Suppressor macrophage treated with lipopolysaccharide for 4 hours (primary cell): ENCODE measurements around the gene TNFRSF11A.

ENCODE experiments used
- DNase-seq: peaks from one replicate; pipeline ENCODE4 v3.0.0-alpha.2; 2020

TNFRSF11A gene

GRCh38 chr18:62384610-62385097, 59.5 kb downstream of the TNFRSF11A start:
- DNase-seq = no peak

DNA sequence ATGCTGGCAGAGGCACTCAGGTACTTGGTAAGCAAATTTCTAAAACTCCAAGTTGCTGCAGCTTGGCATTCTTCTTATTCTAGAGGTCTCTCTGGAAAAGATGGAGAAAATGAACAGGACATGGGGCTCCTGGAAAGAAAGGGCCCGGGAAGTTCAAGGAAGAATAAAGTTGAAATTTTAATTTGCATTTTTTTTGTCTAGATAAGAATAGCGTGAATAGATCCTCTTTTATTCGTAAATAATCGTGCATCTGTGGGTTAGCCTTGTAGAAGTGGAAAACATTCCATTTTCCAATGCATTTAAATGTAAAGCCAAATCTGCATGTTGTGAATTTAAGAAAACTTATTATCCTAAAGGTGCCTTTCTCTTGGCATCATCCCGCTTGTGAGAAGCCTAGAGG, 61.0 kb downstream of the TNFRSF11A start:
- DNase-seq = no peak

DNA sequence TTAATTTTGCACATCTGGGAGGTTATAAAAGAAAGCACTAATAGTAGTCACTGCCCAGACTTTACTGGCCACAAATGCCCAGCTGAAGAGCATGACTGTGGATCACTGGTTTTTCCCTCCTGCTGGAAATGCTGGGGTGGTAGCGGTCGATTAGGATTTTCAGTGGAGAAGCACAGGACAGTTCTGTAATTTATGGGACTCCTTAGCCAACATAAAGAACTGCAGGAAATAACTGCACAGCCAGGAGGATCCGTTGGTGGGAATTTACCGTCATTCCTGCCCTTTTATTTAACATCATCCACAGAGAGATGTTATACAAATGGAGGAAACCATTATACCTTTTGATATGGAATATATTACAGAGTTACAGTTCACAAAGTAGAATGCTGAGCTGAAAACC, 61.5 kb downstream of the TNFRSF11A start:
- no peak for DNase-seq

DNA sequence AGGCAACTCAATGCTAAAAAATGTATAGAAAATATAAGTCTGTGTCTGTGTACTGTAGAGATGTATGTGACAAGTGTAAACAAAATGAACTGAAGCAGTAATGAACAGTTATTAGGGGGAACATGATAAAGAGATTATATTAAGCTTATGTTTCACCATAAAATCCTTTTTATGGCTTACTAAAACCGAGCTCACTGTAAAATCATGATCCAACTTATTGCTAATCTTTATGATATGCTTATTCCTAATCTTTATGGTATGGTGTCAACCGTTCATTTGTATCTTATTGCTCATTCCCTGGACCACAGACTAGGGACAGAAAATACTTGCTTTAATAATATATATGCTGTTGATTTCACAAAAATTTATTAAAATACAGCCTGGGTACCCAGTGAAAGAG, 62.1 kb downstream of the TNFRSF11A start:
- no peak for DNase-seq

- no peak for DNase-seq
These were observed 64.0 kb downstream of the TNFRSF11A start for GRCh38 chr18:62388855-62389760.

- DNase-seq = no peak
These were observed 64.8 kb downstream of the TNFRSF11A start for GRCh38 chr18:62389761-62390481.

DNA sequence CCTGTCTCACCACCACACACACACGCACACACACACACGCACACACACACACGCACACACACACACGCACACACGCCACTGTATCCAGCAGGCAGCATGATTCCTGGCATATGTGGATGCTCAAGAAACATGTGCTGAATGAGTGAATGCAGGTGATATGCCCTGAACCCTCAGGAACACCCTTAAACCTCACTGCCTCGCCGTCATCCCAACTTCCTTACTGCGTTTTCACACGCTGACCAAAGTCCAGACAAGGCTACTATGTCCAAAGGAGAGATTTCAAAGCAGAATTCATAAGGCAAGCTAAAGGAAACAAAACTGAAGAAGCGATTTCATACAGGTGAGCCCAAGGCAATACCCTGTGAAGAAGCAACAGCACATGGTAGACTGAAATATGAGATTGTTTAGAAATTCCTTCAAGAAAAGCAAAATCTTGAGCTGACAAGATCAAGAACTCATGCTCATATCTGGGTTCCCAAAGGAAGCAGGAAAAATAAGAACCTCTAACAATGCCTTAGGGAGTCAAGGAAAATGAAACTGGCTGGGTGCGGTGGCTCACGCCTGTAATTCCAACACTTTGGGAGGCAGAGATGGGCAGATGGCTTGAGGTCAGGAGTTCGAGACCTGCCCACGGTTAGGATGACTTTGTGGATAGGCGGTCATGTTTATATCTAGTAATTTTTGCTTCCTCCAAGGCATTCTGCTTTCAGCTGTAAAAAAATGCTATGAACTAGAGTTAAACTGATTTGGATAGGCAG, 69.1 kb downstream of the TNFRSF11A start:
- DNase-seq = no peak

DNA sequence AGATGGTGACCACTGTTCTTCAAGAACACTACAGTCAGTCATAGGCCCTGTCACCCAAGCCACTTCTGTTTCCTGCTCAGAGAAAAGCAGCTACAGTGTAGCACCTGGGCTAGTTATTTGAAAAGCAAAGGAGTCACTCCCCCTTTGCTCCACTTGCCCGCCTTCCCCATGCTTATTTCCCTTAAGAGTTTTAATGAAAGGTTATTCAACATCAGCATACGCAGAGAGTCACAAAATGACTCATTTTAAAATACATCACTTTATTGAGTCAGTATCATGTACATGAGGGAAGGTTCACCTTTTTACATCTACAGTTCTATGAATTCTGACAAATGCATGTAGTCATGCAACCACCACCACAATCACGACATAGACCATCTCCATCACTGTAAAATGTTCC, 71.3 kb downstream of the TNFRSF11A start:
- DNase-seq = no peak

DNA sequence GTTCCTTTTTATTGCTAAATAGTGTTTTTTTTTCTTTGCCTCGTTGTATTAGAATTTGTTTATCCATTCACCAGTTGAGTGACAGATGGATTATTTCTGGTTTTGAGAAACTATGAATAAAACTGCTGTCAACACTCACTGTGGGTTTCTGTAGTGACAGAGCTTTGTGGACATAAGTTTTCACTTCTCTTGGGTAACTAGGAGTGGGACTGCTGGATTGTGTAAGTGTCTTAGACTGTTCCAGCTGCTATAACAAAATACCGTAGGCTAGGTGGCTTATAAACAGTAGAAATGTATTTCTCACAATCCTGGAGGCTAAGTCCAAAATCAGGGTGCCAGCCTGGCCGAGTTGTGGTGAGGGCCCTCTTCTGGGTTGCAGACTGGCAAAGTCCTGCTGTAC, 71.9 kb downstream of the TNFRSF11A start:
- peak; percentile 20 for DNase-seq

- DNase-seq = no peak
These were observed 73.2 kb downstream of the TNFRSF11A start for GRCh38 chr18:62398291-62398690.

DNA sequence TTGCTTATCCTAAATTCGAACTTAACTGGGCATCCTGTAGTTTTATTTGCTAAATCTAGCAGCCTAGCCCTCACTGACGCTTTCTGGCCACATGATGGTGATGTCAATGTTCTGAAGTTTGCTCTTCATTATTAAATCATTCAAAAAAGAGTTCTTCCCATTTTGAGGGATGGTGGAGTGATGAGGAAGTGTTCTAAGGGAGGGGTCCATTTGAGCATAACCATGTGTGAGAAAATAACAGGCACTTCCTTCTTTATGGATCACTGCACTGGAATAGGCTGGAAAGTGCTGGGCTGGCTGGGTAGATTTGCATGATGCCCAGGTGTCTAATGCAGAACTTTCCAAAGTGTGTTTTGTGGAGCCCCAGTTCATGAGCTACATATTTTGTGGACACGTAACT, 74.2 kb downstream of the TNFRSF11A start:
- peak; percentile 76 for DNase-seq

DNA sequence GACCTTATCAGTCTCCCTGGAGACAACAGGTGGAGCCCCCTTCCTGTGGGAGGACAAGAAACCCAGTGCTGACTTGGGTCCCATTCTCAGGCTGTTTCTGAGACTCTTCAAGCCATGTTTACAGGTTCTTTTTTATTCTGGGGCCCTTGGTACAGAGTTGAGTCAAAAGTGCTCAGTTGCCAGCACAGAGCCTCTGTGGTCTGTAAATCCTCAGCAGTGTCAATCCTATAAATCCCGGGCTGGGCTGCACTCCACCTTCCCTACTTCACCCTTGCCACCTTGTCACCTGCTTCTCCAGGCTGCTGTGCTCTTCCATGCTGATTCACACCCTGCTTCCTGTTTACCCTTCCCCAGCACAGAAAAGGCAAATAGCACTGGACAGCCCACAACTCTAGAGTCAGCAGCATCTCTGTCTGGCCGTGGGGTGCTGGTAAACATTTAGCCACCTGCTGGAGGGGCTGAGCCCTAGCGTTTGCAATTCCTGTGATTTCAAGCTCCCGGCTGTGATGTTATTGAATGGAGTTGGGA, 74.7 kb downstream of the TNFRSF11A start:
- DNase-seq = no peak

DNA sequence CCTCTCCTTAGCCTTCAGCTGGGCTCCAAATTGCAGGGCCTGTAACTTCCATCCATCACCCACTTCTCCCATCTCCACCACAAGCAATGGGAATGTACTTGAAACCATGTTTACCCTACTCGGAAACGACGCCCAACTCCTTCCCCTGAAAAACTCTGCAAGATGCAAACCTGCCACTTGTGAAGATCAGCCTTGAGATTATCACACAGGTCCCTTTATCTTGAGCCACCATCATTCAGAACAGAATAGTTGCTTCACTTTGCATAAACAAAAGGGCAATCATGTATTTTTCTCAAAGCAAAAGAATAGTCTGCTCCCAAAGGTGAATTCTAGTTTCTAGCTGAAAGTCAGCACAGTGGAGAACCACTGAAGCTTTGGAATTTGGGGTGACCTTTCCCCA, 75.8 kb downstream of the TNFRSF11A start:
- no peak for DNase-seq

DNA sequence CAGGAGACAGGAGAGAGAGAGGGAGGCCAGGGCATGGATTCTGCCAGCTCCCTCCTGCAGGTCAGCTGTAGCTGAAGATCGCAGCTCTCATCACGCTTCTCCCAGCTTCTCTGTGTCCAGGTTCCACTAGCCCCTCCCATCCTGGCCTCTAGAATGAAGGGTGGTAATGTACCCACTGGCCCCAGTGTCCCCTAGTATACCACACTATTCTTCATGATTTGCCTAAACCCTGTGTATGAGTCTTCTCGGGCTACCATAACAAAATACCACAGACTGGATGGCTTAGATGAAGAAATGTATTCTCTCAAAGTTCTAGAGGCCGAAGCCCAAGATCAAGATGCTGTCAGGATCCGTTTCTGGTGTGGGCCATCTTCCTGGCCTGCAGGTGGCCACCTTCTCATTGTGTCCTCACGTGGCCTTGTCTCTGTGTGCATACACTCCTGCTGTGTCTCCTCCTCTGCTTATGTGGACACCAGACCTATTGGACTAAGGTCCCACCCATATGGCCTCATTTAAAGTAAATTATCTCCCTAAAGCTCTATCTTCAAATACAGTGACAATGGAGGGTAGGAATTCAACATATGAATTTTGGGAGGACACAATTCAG, 77.3 kb downstream of the TNFRSF11A start:
- DNase-seq = no peak

DNA sequence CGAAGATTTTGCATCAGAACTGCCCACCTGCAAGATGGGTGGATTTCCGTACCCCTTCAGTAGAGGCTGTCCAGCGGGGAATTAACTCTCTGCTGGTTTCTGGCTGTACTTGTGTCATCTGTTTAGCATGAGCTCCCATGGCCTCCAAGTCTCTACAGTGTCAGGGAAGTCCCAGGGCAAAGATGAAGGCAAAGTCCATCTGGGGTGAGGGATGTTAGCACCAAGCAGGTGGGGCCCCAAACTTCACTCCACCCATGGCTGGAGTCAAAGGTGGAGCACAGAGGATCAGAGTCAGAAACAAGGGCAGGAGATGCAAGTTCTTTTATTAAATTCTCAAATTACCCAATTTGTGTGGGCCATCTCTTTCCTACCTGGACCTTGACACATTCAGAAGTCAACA, 78.0 kb downstream of the TNFRSF11A start:
- DNase-seq = no peak

GRCh38 chr18:62404881-62405280, 79.8 kb downstream of the TNFRSF11A start:
- no peak for DNase-seq

DNA sequence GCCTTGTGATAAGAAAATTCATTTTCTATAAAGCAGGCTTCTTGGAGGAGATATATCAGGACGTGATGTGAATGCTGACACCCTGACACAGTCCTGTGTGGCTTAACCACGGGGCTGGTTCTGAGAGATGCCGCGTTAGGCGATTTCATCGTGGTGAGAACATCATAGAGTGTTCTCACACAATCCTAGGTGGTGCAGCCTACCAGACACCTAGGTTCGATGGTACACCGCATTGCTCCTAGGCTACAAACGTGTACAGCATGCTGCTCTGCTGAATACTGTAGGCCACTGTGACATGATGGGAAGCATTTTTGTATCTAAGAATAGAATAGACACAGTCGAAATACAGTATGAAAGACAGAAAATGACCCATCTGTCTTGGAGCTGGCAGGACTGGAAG, 82.5 kb downstream of the TNFRSF11A start:
- no peak for DNase-seq

GRCh38 chr18:62409821-62410220, 84.7 kb downstream of the TNFRSF11A start:
- no peak for DNase-seq

DNA sequence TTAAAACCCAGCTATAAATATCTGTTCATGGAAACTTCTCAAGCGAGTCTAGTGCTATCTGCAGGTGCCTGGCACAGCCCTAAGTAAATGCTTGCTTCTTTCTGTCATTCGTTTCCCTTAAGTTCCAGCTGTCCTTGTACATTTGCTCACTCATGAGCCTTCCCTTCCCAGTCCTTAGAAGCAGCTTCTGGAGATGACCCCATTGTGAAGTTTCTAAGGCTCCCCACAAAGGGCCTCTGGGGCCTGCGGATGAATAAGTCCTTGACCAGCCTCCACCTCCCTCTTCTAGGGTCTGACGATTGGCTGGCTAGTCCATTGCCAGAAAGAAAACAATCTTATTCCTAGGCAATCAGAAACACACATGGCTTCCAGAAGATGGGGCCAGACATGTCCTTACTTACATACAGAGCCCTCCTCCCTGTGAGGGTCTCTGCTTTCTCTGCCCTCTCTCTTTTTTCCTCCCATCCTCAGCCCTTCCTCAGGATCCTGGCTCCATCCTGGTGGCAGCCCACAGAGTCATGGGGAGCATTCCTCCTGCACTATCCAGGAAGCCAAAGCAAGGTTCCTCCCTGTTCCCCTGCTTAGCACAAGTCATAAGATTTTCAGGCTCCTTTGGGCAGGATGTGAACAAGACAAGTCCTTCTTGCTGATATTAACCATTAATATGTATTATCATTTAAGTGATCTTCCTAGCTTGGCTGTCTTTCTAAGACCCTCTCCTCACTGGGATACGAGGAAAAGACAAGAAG, 87.3 kb downstream of the TNFRSF11A start:
- DNase-seq = no peak

- no peak for DNase-seq
These were observed 88.1 kb downstream of the TNFRSF11A start for GRCh38 chr18:62413206-62413605.

DNA sequence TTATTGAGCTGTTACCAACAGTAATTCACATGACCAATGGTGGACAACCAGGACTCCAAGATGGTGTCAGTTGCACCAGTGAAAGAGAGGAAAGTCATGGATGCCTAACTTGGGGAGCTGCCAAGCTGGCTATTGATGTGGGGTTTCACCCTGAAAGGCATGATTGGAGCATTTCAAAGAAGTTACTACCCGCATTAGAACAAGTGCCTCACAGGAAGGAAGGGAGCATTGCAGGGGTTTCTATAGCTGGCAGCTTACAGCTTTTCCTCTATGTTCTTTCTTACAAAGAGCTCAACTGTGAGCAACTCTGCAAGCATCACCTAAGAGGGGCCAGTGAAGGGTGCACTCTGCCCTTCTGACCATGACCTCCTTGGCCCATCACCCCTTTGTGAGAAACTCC, 93.1 kb downstream of the TNFRSF11A start:
- DNase-seq = no peak

DNA sequence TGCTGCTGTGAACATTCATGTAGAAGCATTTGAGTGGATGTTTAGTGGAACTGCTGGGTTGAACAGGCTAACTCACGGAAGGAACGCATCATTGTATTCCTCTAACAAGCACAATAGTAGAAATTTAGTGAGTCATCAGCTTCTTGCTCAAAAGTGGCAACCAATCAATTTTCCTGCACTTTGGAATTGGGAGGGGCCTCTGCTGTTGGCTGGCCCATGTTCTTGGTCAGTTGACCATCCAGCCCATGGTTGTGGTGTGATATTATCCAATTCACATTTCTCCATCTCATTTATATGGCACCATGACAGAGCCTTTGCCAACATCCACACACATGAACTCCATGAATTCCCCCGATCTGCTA, 95.0 kb downstream of the TNFRSF11A start:
- peak; percentile 54 for DNase-seq
